ENCODE data around the gene C19orf85. TPM values are rescaled to one million over a fixed set of nuclear protein-coding genes. Genes with fewer than 3 reads are reported as not detected.

Gene C19orf85
- total RNA-seq, 2 donors from 2014 or later: not detected

DNA sequence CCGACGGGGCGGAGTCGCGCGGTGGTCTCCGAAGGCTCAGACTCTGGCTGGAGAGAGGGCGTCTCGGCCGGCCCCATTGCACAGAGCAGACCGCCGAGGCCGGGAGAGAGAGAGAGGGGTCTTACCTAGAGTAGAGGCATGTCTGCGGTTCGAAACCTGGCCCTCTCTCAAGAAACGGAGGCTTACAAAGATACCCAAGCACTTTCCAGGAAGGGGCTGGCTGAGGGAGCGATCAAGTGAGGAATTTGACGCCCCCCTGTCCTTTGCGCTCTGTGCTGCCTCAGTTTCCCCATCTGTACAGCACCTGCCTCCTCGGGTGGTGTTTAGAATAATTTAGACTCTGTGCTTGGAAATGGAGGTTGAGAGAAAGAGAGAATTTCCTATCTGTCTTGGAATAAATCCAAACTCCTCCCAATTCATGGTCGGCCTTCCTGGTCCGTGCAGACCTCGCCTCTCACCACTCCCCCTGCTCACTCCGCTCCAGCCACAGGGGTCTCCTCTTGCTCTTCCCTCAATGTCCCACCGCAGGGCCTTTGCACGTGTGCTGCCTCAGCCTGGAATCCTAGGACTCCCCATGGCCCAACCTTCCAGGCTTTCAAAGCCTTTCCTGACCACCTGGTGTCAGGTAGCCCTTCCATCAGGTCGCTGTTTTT is 2.5 kb downstream of the C19orf85 start:
- H3K36me3 Mint-ChIP-seq: no peaks in the 10 kb centered on the region
- DNase-seq (ENCODE audit: low spot score): no peak

GRCh38 chr19:55461259-55461973 is 3.1 kb downstream of the C19orf85 start, which contains the start of gene ISOC2:
Gene ISOC2 (minus strand): TSS chr19:55461642. CDS start chr19:55456486, 5,156 bp downstream.
- Mint-ChIP-seq H3K4me1 (ENCODE audit: low read depth in 2 of 2) (peaks cover 17 to 23% of the 10 kb centered on the region in 2 donors), H3K9me3 (no peaks in the 10 kb centered on the region), H3K36me3 (no peaks in the 10 kb centered on the region), H3K4me3 (peak within 1 kb of the TSS; percentile 87), H3K27me3 (no peaks in the 10 kb centered on the region), H3K27ac (peak within 1 kb of the TSS; percentile 42 to 68)
- peak; percentile 97 to 98 for ATAC-seq
- DNase-seq (ENCODE audit: low spot score): peak; percentile 100

More for the DNA sequence above, 2.5 kb downstream of the C19orf85 start:
- Mint-ChIP-seq H3K27ac (peak overlapping the region; percentile 42 to 68), H3K27me3 (no peaks in the 10 kb centered on the region), H3K4me1 (ENCODE audit: low read depth in 2 of 2) (peaks cover 17 to 23% of the 10 kb centered on the region in 2 donors), H3K9me3 (no peaks in the 10 kb centered on the region), H3K4me3 (peak overlapping the region; percentile 87)
- no peak for ATAC-seq

DNA sequence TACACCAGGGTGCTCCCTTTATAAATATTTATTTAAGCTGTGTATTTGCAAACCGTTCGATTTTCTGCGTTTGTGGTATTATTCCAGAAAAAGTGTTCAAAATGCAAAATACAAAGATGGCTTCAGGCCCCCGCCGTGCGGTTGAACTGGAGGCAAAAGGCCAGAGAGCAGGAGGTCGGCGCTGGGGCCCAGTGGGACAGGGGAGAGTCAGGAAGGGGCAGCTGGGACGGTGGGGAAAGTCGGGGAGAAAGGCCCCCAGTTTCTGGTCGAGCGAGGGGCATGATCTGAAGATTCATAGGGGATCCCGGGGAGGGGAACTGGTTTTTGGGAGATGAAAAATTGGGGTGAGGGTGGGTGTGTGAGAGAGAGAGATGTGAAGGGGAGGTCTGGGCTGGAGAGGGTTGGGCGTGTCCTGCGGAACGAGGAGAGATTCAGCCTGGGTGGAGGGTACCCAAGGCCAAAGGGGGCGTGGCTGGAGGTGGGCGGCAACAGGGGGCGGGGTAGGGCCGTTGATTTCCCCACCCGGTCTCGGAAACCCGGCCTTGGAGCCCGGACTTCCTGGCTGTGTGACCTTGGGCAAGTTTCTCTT is 3.8 kb downstream of the C19orf85 start:
- DNase-seq (ENCODE audit: low spot score): no peak
- ATAC-seq: peak in 1 of 2 donors; percentile 6
- Mint-ChIP-seq H3K4me1 (ENCODE audit: low read depth in 2 of 2) (peaks cover 17 to 23% of the 10 kb centered on the region in 2 donors), H3K4me3 (peak overlapping the region; percentile 87), H3K27ac (peak overlapping the region; percentile 42 to 68), H3K9me3 (no peaks in the 10 kb centered on the region), H3K27me3 (no peaks in the 10 kb centered on the region), H3K36me3 (no peaks in the 10 kb centered on the region)

GRCh38 chr19:55459950-55460657 is 4.4 kb downstream of the C19orf85 start:
- Mint-ChIP-seq H3K4me3 (peak overlapping the region; percentile 87), H3K9me3 (no peaks in the 10 kb centered on the region), H3K27me3 (no peaks in the 10 kb centered on the region), H3K4me1 (ENCODE audit: low read depth in 2 of 2) (peaks cover 17 to 23% of the 10 kb centered on the region in 2 donors), H3K27ac (peak overlapping the region; percentile 42 to 68), H3K36me3 (no peaks in the 10 kb centered on the region)
- DNase-seq (ENCODE audit: low spot score) (no peak), ATAC-seq (no peak)

DNA sequence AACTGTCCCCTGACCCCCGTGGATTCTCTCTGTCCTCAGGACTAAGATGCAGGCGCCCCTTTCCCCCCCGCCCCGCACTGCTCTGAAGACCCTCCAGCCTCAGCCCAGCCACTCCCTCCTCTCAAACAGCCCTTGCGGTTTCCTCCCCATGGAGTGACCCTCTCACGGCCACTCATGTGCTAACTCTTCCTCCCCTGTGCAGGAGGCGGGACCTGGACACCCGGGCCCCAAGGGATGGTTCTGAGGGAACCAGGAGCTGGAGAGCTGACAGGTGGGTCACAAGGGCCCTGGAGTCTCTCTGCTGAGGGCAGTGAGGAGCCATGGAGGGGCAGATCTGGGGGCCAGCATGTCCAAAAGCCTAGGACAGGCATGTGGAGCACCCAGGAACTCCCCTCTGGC is 5.0 kb downstream of the C19orf85 start:
- Mint-ChIP-seq H3K4me3 (no peak overlapping the region), H3K4me1 (ENCODE audit: low read depth in 2 of 2) (peaks cover 17 to 26% of the 10 kb centered on the region in 2 donors), H3K27ac (no peak overlapping the region), H3K36me3 (no peaks in the 10 kb centered on the region), H3K9me3 (no peaks in the 10 kb centered on the region), H3K27me3 (no peaks in the 10 kb centered on the region)
- no peak for DNase-seq (ENCODE audit: low spot score)
- ATAC-seq: no peak

DNA sequence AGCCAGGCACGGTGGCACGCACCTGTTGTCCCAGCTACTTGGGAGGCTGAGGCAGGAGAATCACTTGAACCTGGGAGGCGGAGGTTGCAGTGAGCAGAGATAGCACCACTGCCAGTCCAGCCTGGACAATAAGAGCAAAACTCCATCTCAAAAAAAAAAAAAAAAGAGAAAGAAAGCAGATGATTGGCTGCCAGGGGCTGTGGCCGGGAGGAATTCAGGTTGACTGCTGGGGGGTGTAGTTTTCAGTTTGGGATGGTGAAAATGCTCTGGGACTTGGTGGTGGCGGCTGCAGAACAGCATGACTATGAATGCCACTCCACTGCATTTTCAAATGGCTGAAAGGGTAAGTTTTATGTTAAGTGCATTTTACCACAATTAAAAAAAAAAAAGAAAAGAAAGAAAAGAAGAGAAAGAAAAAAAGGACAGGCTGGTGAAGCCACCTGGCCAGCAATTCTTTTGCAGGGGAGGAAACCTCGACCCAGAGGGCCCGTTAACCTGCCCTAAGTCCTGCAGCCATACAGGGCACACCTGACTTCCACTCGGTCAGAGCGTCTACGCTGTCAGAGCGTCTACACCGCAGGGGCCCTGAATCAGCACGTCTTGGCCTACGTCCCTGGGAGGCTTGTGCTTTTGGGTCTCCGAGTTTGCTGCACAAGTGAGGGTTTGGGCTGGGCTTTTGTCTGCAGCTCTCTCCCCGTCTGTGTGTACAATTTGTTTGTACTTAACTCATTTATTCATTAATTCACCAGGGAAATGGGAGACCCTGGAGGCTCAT is 6.7 kb downstream of the C19orf85 start:
- H3K4me3 Mint-ChIP-seq: no peak overlapping the region
- peaks cover 17 to 34% of the 10 kb centered on the region in 2 donors for H3K4me1 Mint-ChIP-seq (ENCODE audit: low read depth in 2 of 2)
- no peak overlapping the region for H3K27ac Mint-ChIP-seq
- DNase-seq (ENCODE audit: low spot score) (no peak), ATAC-seq (no peak)
- no peaks in the 10 kb centered on the region for H3K9me3 Mint-ChIP-seq
- H3K27me3 Mint-ChIP-seq: peaks cover 3 to 12% of the 10 kb centered on the region in 2 donors
- no peaks in the 10 kb centered on the region for H3K36me3 Mint-ChIP-seq

DNA sequence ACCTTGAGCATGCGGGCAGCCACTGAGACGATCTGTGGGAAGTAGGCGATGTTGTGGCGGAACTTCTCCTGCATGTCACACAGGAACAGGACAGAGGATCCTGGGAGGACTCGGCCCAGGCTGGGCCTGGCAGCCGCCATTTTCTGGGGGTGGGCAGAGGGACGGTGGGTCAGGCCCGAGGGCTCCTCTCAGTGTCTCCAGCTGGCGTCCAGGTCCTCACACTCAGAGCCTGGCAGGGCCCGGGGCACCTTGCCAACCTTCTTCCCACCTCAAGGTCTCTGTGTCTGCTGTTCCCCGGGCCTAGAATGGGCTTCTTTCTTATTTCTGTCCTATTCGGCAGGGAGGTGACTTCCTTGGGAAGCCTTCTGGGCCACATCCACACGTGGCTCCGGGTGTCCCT is 8.2 kb downstream of the C19orf85 start:
- Mint-ChIP-seq H3K4me1 (ENCODE audit: low read depth in 2 of 2) (peaks cover 11 to 29% of the 10 kb centered on the region in 2 donors), H3K36me3 (no peaks in the 10 kb centered on the region), H3K27me3 (peaks cover 10 to 19% of the 10 kb centered on the region in 2 donors), H3K27ac (no peak overlapping the region), H3K4me3 (no peak overlapping the region), H3K9me3 (no peaks in the 10 kb centered on the region)
- DNase-seq (ENCODE audit: low spot score) (no peak), ATAC-seq (no peak)

DNA sequence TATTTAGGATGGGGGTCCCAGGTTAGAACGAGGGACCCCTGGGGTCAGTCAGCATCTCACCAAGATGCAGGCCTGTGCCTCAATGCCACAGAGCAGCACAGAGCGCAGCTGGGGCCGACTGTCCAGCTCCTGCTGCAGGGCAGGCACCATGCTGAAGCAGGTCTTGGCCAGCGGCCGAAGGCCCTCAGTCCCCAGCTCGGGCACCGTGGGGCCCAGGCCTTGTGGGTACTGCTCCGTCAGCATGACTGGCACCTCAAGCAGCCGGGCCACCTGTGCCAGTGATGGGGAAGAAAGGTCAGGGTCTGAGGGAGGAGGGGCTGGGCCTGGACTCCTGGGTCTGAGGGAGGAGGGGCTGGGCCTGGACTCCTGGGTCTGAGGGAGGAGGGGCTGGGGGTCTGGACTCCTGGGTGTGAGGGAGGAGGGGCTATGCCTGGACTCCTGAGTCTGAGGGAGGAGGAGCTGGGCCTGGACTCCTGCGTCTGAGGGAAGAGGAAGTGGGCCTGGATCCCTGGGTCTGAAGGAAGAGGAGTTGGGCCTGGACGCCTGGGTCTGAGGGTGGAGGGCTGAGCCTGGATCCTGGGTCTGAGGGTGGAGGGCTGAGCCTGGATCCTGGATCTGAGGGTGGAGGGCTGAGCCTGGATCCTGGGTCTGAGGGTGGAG is 8.8 kb downstream of the C19orf85 start:
- H3K9me3 Mint-ChIP-seq: no peaks in the 10 kb centered on the region
- no peaks in the 10 kb centered on the region for H3K36me3 Mint-ChIP-seq
- ATAC-seq (no peak), DNase-seq (ENCODE audit: low spot score) (no peak)
- no peak overlapping the region for H3K27ac Mint-ChIP-seq
- peaks cover 11 to 28% of the 10 kb centered on the region in 2 donors for H3K4me1 Mint-ChIP-seq (ENCODE audit: low read depth in 2 of 2)
- H3K27me3 Mint-ChIP-seq: peaks cover 12 to 22% of the 10 kb centered on the region in 2 donors
- H3K4me3 Mint-ChIP-seq: no peak overlapping the region

GRCh38 chr19:55454787-55455243 is 9.7 kb downstream of the C19orf85 start:
- no peak for DNase-seq (ENCODE audit: low spot score)
- Mint-ChIP-seq H3K36me3 (no peaks in the 10 kb centered on the region), H3K4me1 (ENCODE audit: low read depth in 2 of 2) (peaks cover 6 to 25% of the 10 kb centered on the region in 2 donors), H3K27me3 (peaks cover 16 to 29% of the 10 kb centered on the region in 2 donors), H3K27ac (no peak overlapping the region), H3K9me3 (no peaks in the 10 kb centered on the region), H3K4me3 (no peak overlapping the region)
- ATAC-seq: no peak

- no peak overlapping the region for H3K4me3 Mint-ChIP-seq
- no peaks in the 10 kb centered on the region for H3K9me3 Mint-ChIP-seq
- H3K4me1 Mint-ChIP-seq (ENCODE audit: low read depth in 2 of 2): peaks cover 6 to 23% of the 10 kb centered on the region in 2 donors
- H3K27me3 Mint-ChIP-seq: peaks cover 16 to 29% of the 10 kb centered on the region in 2 donors
- H3K36me3 Mint-ChIP-seq: no peaks in the 10 kb centered on the region
- no peak for ATAC-seq
- DNase-seq (ENCODE audit: low spot score): no peak
- H3K27ac Mint-ChIP-seq: no peak overlapping the region
Measured at GRCh38 chr19:55453511-55454260, 10.9 kb downstream of the C19orf85 start.

DNA sequence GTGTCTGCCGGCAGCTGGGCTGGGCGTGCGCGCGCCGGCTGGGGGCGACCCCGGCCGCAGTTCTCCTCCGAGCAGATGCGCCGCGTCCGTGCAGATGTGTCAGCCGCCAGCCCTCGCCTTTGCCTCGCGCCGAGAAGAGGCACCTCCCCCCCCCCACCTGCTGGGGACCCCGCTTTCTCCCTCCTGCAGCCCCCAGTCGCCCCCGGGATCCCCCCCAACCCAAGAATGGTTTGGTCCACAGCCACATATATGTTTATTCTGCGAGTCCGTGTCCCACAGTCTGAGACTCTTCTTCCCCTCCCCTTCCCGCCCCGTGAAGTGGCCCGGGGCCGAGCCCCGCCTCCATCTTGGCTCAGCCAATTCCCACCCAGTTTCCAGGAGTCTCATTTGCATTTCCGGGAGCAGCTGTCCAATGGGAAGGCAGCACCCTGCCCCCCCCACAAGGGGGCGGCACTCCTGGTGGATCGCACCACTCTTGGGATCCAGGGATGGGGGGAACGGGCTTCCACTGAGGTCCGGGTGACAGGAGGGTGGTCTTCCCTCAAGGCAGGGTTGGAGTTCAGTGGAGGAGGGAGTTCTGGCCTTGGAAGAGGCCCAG is 11.7 kb downstream of the C19orf85 start:
- no peak for DNase-seq (ENCODE audit: low spot score)
- Mint-ChIP-seq H3K27ac (no peak overlapping the region), H3K4me1 (ENCODE audit: low read depth in 2 of 2) (peaks cover 6 to 22% of the 10 kb centered on the region in 2 donors), H3K36me3 (no peaks in the 10 kb centered on the region), H3K4me3 (no peak overlapping the region), H3K9me3 (no peaks in the 10 kb centered on the region), H3K27me3 (peaks cover 16 to 29% of the 10 kb centered on the region in 2 donors)
- ATAC-seq: peak; percentile 61 to 82
